Measurements from ENCODE around the gene MAP4K3. TPM values are rescaled to one million over a fixed set of nuclear protein-coding genes. Genes with fewer than 3 reads are reported as not detected.
A peak's percentile ranks its signal among the peaks of the same experiment; 100 is the strongest.

Gene MAP4K3
- total and polyA plus RNA-seq, 9 of the 15 experiments (the other 6 are each of a cell fraction or from before 2014, with no cell fraction given): 3.1 to 30.0 (median 16.9) TPM

- TF ChIP-seq MAX (CRISPR knock-in tag; IDR thresholded peaks at IDR 0.05) (peak; percentile 12; the same call in 1 of the 2 replicates), RBM34 (IDR thresholded peaks at IDR 0.05; ENCODE audit: borderline replicate concordance, insufficient read depth, low read length) (no peak), ZNF384 (IDR thresholded peaks at IDR 0.05; ENCODE audit: low read depth, low read length) (no peak), HLTF (IDR thresholded peaks at IDR 0.05) (no peak), MITF (IDR thresholded peaks at IDR 0.05) (no peak), ZBTB11 (CRISPR knock-in tag; IDR thresholded peaks at IDR 0.05) (no peak), THAP7 (CRISPR knock-in tag; IDR thresholded peaks at IDR 0.05) (no peak), BACH1 (tag; IDR thresholded peaks at IDR 0.05) (no peak), ARID4B (CRISPR knock-in tag; IDR thresholded peaks at IDR 0.05) (no peak; the same call in 1 of the 2 replicates), MEIS2 (IDR thresholded peaks at IDR 0.05; ENCODE audit: partially characterized antibody) (peak; percentile 63), ETS1 (conservative IDR thresholded peaks at IDR 0.05; ENCODE audit: control insufficient read depth, low read depth, low read length) (no peak), PTRF (tag; IDR thresholded peaks at IDR 0.05) (no peak), ZNF354B (CRISPR knock-in tag; IDR thresholded peaks at IDR 0.05) (no peak), CHCHD3 (CRISPR knock-in tag; IDR thresholded peaks at IDR 0.05) (no peak), ARID1B (IDR thresholded peaks at IDR 0.05) (no peak)
These were observed 1.1 kb downstream of the MAP4K3 start (continued) for GRCh38 chr2:39435741-39436591.
